Measurements from ENCODE around the gene POC1B. TPM values are rescaled to one million over a fixed set of nuclear protein-coding genes. Genes with fewer than 3 reads are reported as not detected.

POC1B gene
- total RNA-seq, 1 donor from 2014 or later = 10.2 TPM

- Mint-ChIP-seq H3K4me1 (ENCODE audit: unreplicated experiment) (peaks cover 5% of the 10 kb centered on the region), H3K36me3 (ENCODE audit: unreplicated experiment) (peaks cover 6% of the 10 kb centered on the region), H3K27me3 (ENCODE audit: unreplicated experiment) (no peaks in the 10 kb centered on the region), H3K9me3 (ENCODE audit: unreplicated experiment) (no peaks in the 10 kb centered on the region), H3K4me3 (ENCODE audit: unreplicated experiment) (no peak overlapping the region), H3K27ac (ENCODE audit: unreplicated experiment) (no peak overlapping the region)
- no peak for TF ChIP-seq CTCF (IDR thresholded peaks at IDR 0.05)
- no peak for DNase-seq (ENCODE audit: extremely low spot score, unreplicated experiment)
Measured at GRCh38 chr12:89468017-89468416, 57.8 kb downstream of the POC1B start.

GRCh38 chr12:89464974-89465592 lies 60.8 kb downstream of the POC1B start:
- no peak for DNase-seq (ENCODE audit: extremely low spot score, unreplicated experiment)
- no peaks in the 10 kb centered on the region for H3K9me3 Mint-ChIP-seq (ENCODE audit: unreplicated experiment)
- no peak overlapping the region for H3K4me3 Mint-ChIP-seq (ENCODE audit: unreplicated experiment)
- no peak overlapping the region for H3K27ac Mint-ChIP-seq (ENCODE audit: unreplicated experiment)
- no peaks in the 10 kb centered on the region for H3K27me3 Mint-ChIP-seq (ENCODE audit: unreplicated experiment)
- H3K4me1 Mint-ChIP-seq (ENCODE audit: unreplicated experiment) = peaks cover 20% of the 10 kb centered on the region
- peaks cover 6% of the 10 kb centered on the region for H3K36me3 Mint-ChIP-seq (ENCODE audit: unreplicated experiment)
- no peak for TF ChIP-seq CTCF (IDR thresholded peaks at IDR 0.05)

- H3K27me3 Mint-ChIP-seq (ENCODE audit: unreplicated experiment) = no peaks in the 10 kb centered on the region
- H3K36me3 Mint-ChIP-seq (ENCODE audit: unreplicated experiment) = peaks cover 5% of the 10 kb centered on the region
- peak overlapping the region; percentile 46 for H3K4me3 Mint-ChIP-seq (ENCODE audit: unreplicated experiment)
- peak; percentile 66 for TF ChIP-seq CTCF (IDR thresholded peaks at IDR 0.05)
- peaks cover 16% of the 10 kb centered on the region for H3K4me1 Mint-ChIP-seq (ENCODE audit: unreplicated experiment)
- H3K27ac Mint-ChIP-seq (ENCODE audit: unreplicated experiment) = peak overlapping the region; percentile 85
- no peaks in the 10 kb centered on the region for H3K9me3 Mint-ChIP-seq (ENCODE audit: unreplicated experiment)
- DNase-seq (ENCODE audit: extremely low spot score, unreplicated experiment) = no peak
Measured at GRCh38 chr12:89461649-89462612, 63.9 kb downstream of the POC1B start.

GRCh38 chr12:89461190-89461589 lies 64.7 kb downstream of the POC1B start:
- no peaks in the 10 kb centered on the region for H3K9me3 Mint-ChIP-seq (ENCODE audit: unreplicated experiment)
- DNase-seq (ENCODE audit: extremely low spot score, unreplicated experiment) = no peak

More at GRCh38 chr12:89461190-89461589, 64.7 kb downstream of the POC1B start:
- TF ChIP-seq CTCF (IDR thresholded peaks at IDR 0.05) = no peak
- peaks cover 16% of the 10 kb centered on the region for H3K4me1 Mint-ChIP-seq (ENCODE audit: unreplicated experiment)
- H3K27ac Mint-ChIP-seq (ENCODE audit: unreplicated experiment) = peak overlapping the region; percentile 85
- no peaks in the 10 kb centered on the region for H3K27me3 Mint-ChIP-seq (ENCODE audit: unreplicated experiment)
- peaks cover 1% of the 10 kb centered on the region for H3K36me3 Mint-ChIP-seq (ENCODE audit: unreplicated experiment)
- H3K4me3 Mint-ChIP-seq (ENCODE audit: unreplicated experiment) = peak overlapping the region; percentile 46

Measured in osteocyte (in vitro differentiated cells).